Lung (tissue), 12 donors: ENCODE data around the gene RPS27A. TPM values are rescaled to one million over a fixed set of nuclear protein-coding genes. Genes with fewer than 3 reads are reported as not detected.
A peak's percentile ranks its signal among the peaks of the same experiment; 100 is the strongest.
"Not testable (repeated sequence)": the region's sequence is repeated elsewhere in the genome, so short reads cannot be mapped to it uniquely, and the experiment has no call there.

Experiments
- ATAC-seq: fragments of 200-7000 bp; cut with Tn5 transposase; one replicate; pipeline ENCODE4 v1.9.1; 2020; ENCODE audit warnings: moderate number of reproducible peaks; ENCODE audit not compliant: insufficient read depth, low FRiP score
- DNase-seq, 3 donors: peaks; one replicate each; pipeline ENCODE4 v3.0.0-alpha.2; 2013 to 2017
- H3K27ac ChIP-seq, 2 donors: one replicate each; pipeline ENCODE4 v1.5.1; 2013; ENCODE audit warnings: mild to moderate bottlenecking in 2 of 2, moderate library complexity in 2 of 2, control low read depth in 1 of 2, inconsistent platforms in 1 of 2, low read depth in 1 of 2, low read length in 1 of 2
- H3K27me3 ChIP-seq, 3 donors: one replicate each; pipeline ENCODE4 v1.5.1; 2013; ENCODE audit warnings: low read length in 2 of 3; ENCODE audit not compliant: control insufficient read depth in 3 of 3, insufficient read depth in 3 of 3
- H3K36me3 ChIP-seq, 4 donors: one replicate each; pipeline ENCODE4 v1.5.1; 2013; ENCODE audit warnings: low read length in 4 of 4, mild to moderate bottlenecking in 1 of 4, moderate library complexity in 1 of 4; ENCODE audit not compliant: control insufficient read depth in 4 of 4, insufficient read depth in 4 of 4
- H3K4me1 ChIP-seq, 5 donors: one replicate each; pipeline ENCODE4 v1.5.1; 2013; ENCODE audit warnings: low read length in 5 of 5, mild to moderate bottlenecking in 2 of 5, moderate library complexity in 1 of 5; ENCODE audit not compliant: control insufficient read depth in 5 of 5, insufficient read depth in 5 of 5
- H3K4me3 ChIP-seq: one replicate; pipeline ENCODE4 v1.5.1; 2013; ENCODE audit warnings: mild to moderate bottlenecking, control low read depth, moderate library complexity
- H3K9ac ChIP-seq, 2 donors: one replicate each; pipeline ENCODE4 v1.5.1; 2013; ENCODE audit warnings: low read length in 2 of 2, control low read depth in 1 of 2; ENCODE audit not compliant: insufficient read depth in 1 of 2
- H3K9me3 ChIP-seq, 4 donors: one replicate each; pipeline ENCODE4 v1.5.1; 2013; ENCODE audit warnings: low read length in 3 of 4, mild to moderate bottlenecking in 1 of 4, moderate library complexity in 1 of 4; ENCODE audit not compliant: control insufficient read depth in 4 of 4, insufficient read depth in 3 of 4
- WGBS, 2 donors: extraction: QIAGEN DNeasy Blood & Tissue Kit; methylation state at CpG; one replicate each; pipeline ENCODE4 v1.1.7; 2013; 5-methylcytosine and 5-hydroxymethylcytosine counted together
- polyA plus RNA-seq, 2 donors: library from polyadenylated mRNA; stranded (reverse); fragments of 200-250 nt; gene quantifications; one replicate each; pipeline ENCODE4 v1.2.1, GENCODE V29; 2013
- total RNA-seq, 2 donors: library from RNA; depleted of rRNA in 1 of 2; stranded (reverse); fragments of >200 nt in 1 of 2; gene quantifications; one replicate each; pipeline ENCODE4 v1.2.1, GENCODE V29; 2014 to 2021
- TF ChIP-seq, protein P1 (sequence below): IDR thresholded peaks from 2 replicates; pipeline ENCODE4 v1.5.1; 2012; ENCODE audit warnings: mild to moderate bottlenecking; ENCODE audit errors: control extremely low read depth, extremely low read depth
- donor health status: control.
- donor health status: control.
- donor health status: Bipolar disorder and iron deficiency.
- donor health status: healthy.
- donor health status: DM: yes; HTN: yes; CAD: no.

The RPS27A gene
- total and polyA plus RNA-seq, 4 donors = 715 to 1,640 (median 1,397) TPM

DNA sequence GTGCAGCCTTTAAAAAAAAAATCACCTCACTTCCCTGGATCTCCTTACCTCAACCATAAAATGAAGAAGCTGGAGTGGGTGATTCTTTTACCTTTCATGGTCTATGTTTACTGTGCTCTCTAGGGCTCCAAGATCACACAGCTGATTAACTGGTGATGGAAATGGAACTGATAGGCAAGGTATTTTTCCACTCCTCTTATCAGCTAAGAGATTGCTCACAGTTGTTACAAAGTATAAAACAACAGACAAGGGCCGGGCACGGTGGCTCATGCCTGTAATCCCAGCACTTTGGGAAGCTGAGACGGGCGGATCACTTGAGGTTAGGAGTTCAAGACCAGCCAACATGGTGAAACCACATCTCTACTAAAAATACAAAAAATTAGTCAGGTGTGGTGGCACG, 14.5 kb downstream of the RPS27A start:
- peaks cover 14 to 20% (median 17%) of the 10 kb centered on the region in 4 donors for H3K36me3 ChIP-seq
- no peaks in the 10 kb centered on the region for H3K27me3 ChIP-seq
- no peaks in the 10 kb centered on the region for H3K4me1 ChIP-seq
- 87 to 91% methylated on average over 5 of the region's 5 CpGs for WGBS, 2 donors
- H3K9ac ChIP-seq = no peak overlapping the region
- no peaks in the 10 kb centered on the region for H3K9me3 ChIP-seq
- TF ChIP-seq, protein P1, sequence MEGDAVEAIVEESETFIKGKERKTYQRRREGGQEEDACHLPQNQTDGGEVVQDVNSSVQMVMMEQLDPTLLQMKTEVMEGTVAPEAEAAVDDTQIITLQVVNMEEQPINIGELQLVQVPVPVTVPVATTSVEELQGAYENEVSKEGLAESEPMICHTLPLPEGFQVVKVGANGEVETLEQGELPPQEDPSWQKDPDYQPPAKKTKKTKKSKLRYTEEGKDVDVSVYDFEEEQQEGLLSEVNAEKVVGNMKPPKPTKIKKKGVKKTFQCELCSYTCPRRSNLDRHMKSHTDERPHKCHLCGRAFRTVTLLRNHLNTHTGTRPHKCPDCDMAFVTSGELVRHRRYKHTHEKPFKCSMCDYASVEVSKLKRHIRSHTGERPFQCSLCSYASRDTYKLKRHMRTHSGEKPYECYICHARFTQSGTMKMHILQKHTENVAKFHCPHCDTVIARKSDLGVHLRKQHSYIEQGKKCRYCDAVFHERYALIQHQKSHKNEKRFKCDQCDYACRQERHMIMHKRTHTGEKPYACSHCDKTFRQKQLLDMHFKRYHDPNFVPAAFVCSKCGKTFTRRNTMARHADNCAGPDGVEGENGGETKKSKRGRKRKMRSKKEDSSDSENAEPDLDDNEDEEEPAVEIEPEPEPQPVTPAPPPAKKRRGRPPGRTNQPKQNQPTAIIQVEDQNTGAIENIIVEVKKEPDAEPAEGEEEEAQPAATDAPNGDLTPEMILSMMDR = no peak
- H3K4me3 ChIP-seq = no peak overlapping the region
- H3K27ac ChIP-seq = no peak overlapping the region
- DNase-seq (no peak), ATAC-seq (no peak)

DNA sequence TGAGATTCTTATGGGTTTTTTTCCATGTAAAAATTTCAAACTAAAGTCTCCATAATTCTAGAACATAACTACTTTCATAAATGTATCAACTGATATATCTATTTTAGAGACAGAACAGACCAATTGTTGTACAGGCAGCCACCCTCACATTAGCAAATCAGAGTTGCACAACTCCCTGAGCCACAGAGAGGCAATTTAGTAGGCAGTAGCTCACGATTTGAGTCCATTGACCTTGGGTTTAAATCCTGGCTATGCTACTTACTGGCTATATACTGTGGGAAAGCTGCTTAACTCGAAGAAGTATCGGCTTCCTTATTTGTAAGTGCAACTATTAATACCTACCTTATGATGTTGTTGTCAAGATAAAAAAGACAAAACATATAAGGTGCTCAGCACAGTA, 20.3 kb downstream of the RPS27A start:
- Histone ChIP-seq H3K27ac (no peak overlapping the region), H3K9ac (no peak overlapping the region), H3K4me1 (no peaks in the 10 kb centered on the region), H3K27me3 (no peaks in the 10 kb centered on the region), H3K9me3 (no peaks in the 10 kb centered on the region), H3K4me3 (no peak overlapping the region), H3K36me3 (peaks cover 10 to 18% (median 15%) of the 10 kb centered on the region in 4 donors)
- TF ChIP-seq, protein P1 = no peak
- 82 to 88% methylated on average over 3 of the region's 3 CpGs for WGBS, 2 donors
- no peak for ATAC-seq
- DNase-seq = no peak

DNA sequence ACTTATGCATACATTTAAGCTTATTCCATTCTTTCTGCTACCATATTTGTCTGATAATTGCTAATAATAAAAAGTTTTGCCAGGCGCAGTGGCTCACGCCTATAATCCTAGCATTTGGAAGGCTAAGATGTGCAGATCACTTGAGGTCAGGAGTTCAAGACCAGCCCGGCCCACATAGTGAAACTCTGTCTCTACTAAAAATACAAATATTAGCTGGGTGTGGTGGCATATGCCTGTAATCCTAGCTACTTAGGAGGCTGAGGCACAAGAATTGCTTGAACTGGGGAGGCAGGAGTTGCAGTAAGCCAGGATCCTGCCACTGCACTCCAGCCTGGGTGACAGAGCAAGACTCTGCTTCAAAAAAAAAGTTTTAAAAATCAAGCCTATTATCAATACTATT, 27.1 kb downstream of the RPS27A start:
- not testable (repeated sequence) for H3K27ac ChIP-seq, H3K27me3 ChIP-seq, H3K4me1 ChIP-seq, DNase-seq, H3K9me3 ChIP-seq, ATAC-seq, H3K9ac ChIP-seq, H3K4me3 ChIP-seq
- whole genome bisulfite sequencing, 2 donors = 94 to 96% methylated on average over 3 of the region's 3 CpGs
- peaks cover 3 to 16% (median 13%) of the 10 kb centered on the region in 4 donors for H3K36me3 ChIP-seq

DNA sequence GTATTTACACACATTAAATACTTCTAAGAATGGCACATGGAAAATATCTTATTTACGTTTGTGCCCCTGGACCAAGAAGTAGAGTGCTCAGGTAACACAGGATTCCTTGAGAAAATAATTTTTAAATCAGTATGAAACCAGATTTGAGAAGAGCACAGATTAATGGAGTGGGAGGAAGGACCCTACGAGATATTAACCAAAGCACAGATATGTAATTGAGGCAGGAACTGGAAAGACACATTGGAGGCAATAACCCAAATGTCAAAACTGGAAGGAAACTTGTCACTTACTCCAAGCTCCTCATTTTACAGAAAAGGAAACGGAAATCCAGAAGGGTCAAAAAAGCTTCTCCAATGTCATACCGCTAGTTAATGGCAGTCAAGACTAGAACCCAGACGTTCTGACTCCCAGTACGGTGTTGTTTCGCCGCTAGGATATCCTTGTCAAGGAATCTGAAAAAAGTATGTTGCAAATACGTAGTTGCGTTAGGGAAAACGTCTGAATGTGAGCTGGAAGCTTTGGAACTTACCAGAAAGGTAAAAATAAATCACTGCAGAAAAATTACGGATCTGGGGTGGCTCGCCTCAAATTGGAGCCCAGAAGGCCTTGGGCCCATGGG, 35.9 kb downstream of the RPS27A start:
- no peak for ATAC-seq

More for the DNA sequence above, 35.9 kb downstream of the RPS27A start:
- Histone ChIP-seq H3K4me1 (peaks cover 0 to 14% (median 3%) of the 10 kb centered on the region in 5 donors), H3K9me3 (no peaks in the 10 kb centered on the region), H3K27ac (peak overlapping the region; percentile 97 to 99), H3K36me3 (peaks cover 4 to 12% (median 6%) of the 10 kb centered on the region in 4 donors), H3K9ac (peak overlapping the region; percentile 80 to 95), H3K4me3 (peak overlapping the region; percentile 94), H3K27me3 (no peaks in the 10 kb centered on the region)
- TF ChIP-seq, protein P1 = no peak
- no peak for DNase-seq
- WGBS, 2 donors = 16 to 18% methylated on average over 13 of the region's 13 CpGs
